ENCODE measurements around the gene PTPRN2. TPM values are rescaled to one million over a fixed set of nuclear protein-coding genes. Genes with fewer than 3 reads are reported as not detected.

The PTPRN2 gene
- total RNA-seq, 1 experiment from 2014 or later, result 2.1 TPM

- DNase-seq (ENCODE audit: low read depth, low spot score) (no peak), ATAC-seq (no peak)
- Histone ChIP-seq H3K4me1 (ENCODE audit: control insufficient read depth in 1 of 2, insufficient read depth in 2 of 2, low read length in 2 of 2) (peaks cover 23 to 51% of the 10 kb centered on the region in 2 experiments), H2AFZ (ENCODE audit: low read depth, low read length, poor library complexity, severe bottlenecking) (no peak overlapping the region), H3K9me3 (ENCODE audit: control insufficient read depth in 1 of 2, insufficient read depth in 1 of 2, low read depth in 1 of 2, low read length in 2 of 2) (no peaks in the 10 kb centered on the region), H3K27ac (ENCODE audit: low read depth, low read length) (no peak overlapping the region), H3K27me3 (ENCODE audit: insufficient read depth, low read length) (no peaks in the 10 kb centered on the region), H3K4me2 (ENCODE audit: low read length) (no peak overlapping the region), H3K9ac (ENCODE audit: low read length) (no peak overlapping the region), H3K36me3 (ENCODE audit: control insufficient read depth in 1 of 2, insufficient read depth in 2 of 2, low read length in 2 of 2) (no peaks in the 10 kb centered on the region), H3K79me2 (ENCODE audit: insufficient read depth, low read length) (peaks cover 5% of the 10 kb centered on the region; the same call in 1 of the 2 replicates), H3K4me3 (replicated peaks in 1 of 2; ENCODE audit: low read depth in 1 of 2, low read length in 2 of 2) (no peak overlapping the region), H4K20me1 (ENCODE audit: insufficient read depth) (no peaks in the 10 kb centered on the region), H3K9me2 (ENCODE audit: insufficient read depth) (no peaks in the 10 kb centered on the region)
- RAD21 ChIA-PET (ENCODE audit: low non-redundant PET in 1 of 2, low total read pairs in 2 of 2, uncharacterized antibody in 2 of 2, unreplicated experiment in 2 of 2), result no interaction called here
- no TSS peak for BruUV-seq (replicated peaks)
- CTCF ChIA-PET, result no interaction called here
- TF ChIP-seq SP1 (IDR thresholded peaks at IDR 0.05; ENCODE audit: low read depth) (no peak), SIN3A (IDR thresholded peaks at IDR 0.05; ENCODE audit: low read depth) (no peak), POLR2A (IDR thresholded peaks at IDR 0.05; ENCODE audit: borderline replicate concordance, extremely low read depth, insufficient read depth, insufficient read length) (no peak), SRF (IDR thresholded peaks at IDR 0.05; ENCODE audit: low read depth) (no peak), ZNF274 (IDR thresholded peaks at IDR 0.05; ENCODE audit: low read depth, low read length) (no peak), ELF1 (IDR thresholded peaks at IDR 0.05; ENCODE audit: borderline replicate concordance, low read depth) (no peak), TCF7L2 (IDR thresholded peaks at IDR 0.05; ENCODE audit: borderline replicate concordance, extremely low read depth, insufficient read depth, insufficient read length) (no peak), ZBTB33 (IDR thresholded peaks at IDR 0.05; ENCODE audit: extremely low read depth, insufficient replicate concordance, low read length) (no peak), POLR2AphosphoS5 (IDR thresholded peaks at IDR 0.05; ENCODE audit: low read depth, low read length) (no peak), MAX (IDR thresholded peaks at IDR 0.05) (no peak)
- TF ChIP-seq, protein P1, sequence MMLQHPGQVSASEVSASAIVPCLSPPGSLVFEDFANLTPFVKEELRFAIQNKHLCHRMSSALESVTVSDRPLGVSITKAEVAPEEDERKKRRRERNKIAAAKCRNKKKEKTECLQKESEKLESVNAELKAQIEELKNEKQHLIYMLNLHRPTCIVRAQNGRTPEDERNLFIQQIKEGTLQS (IDR thresholded peaks at IDR 0.05), result no peak
- POLR2A ChIA-PET, result no interaction called here
- intact Hi-C loops (cut with micrococcal nuclease), result no loop called here
These were observed 920.4 kb downstream of the PTPRN2 start for GRCh38 chr7:157667261-157667660.
